SKM-1 treated with dmso at 0.1 percent for 144 hours (cell line): ENCODE measurements around the gene NATD1.

Experiments
- DNase-seq: peaks from one replicate; lab custom pipeline; 2025; ENCODE audit not compliant: unreplicated experiment; lab: John Stamatoyannopoulos, UW

NATD1 gene

DNA sequence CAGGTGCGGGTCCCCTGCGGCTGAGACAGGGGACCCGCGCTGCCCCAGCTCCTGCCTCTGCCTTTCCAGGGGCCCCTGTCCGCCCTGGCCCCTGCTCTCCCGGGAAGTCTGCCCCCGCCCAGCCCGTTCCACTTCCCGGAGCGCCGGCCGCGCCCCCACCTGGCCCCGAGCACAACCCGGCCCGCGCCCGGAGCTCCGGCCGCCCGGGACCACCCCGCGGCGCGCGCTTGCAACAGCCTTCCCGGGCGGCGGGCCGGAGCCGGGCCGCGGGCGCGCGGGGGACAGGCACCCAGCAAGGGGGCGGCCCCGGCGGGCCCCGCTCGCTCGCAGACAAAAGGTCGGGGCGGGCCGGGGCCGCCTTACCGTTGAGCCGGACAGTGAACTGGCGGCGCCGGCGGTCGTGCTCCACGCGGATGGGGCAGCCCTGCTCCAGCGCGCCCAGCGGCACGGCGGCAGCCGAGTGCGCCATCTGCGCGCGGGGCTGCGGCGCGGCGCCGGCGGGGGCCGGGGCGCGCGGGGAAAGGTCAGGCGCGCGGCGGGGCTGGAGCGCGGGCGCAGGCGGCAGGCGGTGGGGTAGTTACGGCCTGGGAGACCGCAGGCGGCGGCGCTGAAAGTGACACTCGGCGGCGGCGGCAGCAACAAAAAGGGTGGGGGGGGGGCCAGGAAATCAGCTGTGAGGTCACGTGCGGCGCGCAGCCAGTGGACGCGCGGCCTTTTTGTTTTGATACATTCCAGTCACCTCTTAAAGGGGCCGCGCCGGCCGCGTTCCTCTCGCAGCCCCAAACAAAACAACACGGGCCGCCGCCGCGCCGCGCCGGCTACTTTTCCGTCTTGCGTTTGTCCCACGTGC, at the start of gene NATD1:
Gene NATD1, minus strand, starts transcription at position 615 of the 850 bp plus-strand sequence. Its CDS starts 146 bp downstream, at position 469.
- DNase-seq, result peak; percentile 73

- DNase-seq, result no peak
Observed at GRCh38 chr17:21301593-21302550, 48.7 kb upstream of the NATD1 start.

- no peak for DNase-seq
Observed at GRCh38 chr17:21300601-21301571, 47.7 kb upstream of the NATD1 start.

DNA sequence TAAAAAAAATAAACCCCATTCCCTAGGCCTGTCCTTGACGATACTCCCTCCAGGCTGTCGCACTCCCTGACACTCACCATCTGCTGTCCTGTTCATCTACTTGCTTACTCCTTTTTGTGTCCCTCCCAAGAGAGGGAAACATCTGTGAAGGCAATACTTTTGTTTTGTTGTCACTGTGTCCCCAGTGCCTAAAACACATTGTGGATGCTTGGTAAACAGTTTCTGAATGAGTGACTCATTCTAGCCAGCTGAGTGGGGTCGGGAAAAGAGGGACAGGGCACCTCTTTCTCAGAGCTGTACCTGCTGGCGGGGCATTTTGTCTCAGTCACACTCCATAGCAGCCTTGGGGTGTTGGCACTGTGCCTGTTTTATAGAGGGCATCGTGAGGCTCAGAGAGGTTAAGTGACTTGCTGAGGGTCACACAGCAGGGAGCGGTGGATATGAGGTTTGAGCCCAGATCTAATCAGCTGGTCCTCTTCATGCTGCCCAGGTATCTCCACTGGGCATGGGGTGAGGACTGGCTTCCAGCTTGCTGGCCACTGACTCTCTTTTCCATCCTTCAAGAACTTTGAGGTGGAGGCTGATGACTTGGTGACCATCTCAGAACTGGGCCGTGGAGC, 46.9 kb upstream of the NATD1 start:
- DNase-seq, result no peak

- no peak for DNase-seq
Observed at GRCh38 chr17:21298983-21299519, 45.8 kb upstream of the NATD1 start.

GRCh38 chr17:21298056-21298982, 45.1 kb upstream of the NATD1 start:
- DNase-seq, result no peak

GRCh38 chr17:21297597-21297996, 44.4 kb upstream of the NATD1 start:
- no peak for DNase-seq

- DNase-seq, result no peak
Observed at GRCh38 chr17:21297026-21297520, 43.9 kb upstream of the NATD1 start.

GRCh38 chr17:21296097-21297025, 43.2 kb upstream of the NATD1 start:
- DNase-seq, result no peak

GRCh38 chr17:21295036-21295952, 42.1 kb upstream of the NATD1 start:
- no peak for DNase-seq

GRCh38 chr17:21294321-21295035, 41.3 kb upstream of the NATD1 start:
- no peak for DNase-seq

- no peak for DNase-seq
Observed at GRCh38 chr17:21293831-21294210, 40.6 kb upstream of the NATD1 start.

GRCh38 chr17:21292867-21293830, 39.9 kb upstream of the NATD1 start:
- DNase-seq, result no peak

DNA sequence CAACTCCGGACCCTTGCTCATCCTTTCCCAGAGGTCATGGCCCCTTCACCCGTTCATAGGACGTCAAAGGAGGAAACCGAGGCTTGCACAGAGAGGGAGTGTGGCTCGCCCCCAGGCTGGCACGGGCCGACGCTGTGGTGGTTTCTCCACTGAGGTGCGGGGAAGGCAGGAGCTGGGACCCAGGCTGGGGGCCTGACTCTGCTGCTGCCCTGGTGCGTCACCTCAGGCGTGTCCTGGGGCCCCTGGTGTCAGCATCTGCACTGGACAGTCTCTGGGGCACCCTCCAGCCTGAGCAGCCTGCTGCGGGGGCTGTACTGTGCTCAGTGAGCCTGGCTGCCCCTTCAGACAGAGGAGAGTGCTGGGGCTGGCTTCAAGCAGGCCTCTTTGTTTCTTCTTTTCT, 38.7 kb upstream of the NATD1 start:
- no peak for DNase-seq

DNA sequence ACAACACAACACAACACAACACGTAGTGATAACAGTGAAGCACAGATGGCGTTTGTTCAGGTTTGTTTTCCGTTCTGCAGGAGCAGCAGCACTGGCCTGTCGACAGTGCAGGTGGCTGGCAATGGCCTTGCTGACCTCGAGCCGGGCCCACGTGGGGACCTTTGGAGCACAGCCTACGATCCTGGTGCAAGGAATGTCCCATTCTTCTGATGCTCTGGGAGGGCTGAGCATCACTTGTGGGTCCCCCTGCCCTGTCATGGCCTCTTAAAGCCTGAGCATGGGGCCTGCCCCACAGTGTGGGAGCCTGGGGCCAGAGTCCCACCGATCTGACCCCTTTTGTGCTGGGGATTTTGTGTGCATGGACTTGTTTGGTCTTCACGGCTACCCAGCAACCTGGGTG, 38.1 kb upstream of the NATD1 start:
- no peak for DNase-seq
